ENCODE data around the gene CAP1.
A peak's percentile ranks its signal among the peaks of the same experiment; 100 is the strongest.

Gene CAP1

GRCh38 chr1:40095806-40096205 lies 55.3 kb downstream of the CAP1 start:
- DNase-seq (ENCODE audit: low read depth, low spot score): no peak

GRCh38 chr1:40096646-40096976 lies 56.1 kb downstream of the CAP1 start:
- DNase-seq (ENCODE audit: low read depth, low spot score): no peak

GRCh38 chr1:40096977-40097782 lies 56.7 kb downstream of the CAP1 start, which contains the start of gene PPT1:
Gene PPT1, minus strand, starts transcription at chr1:40097252. Its CDS starts 14 bp downstream, at chr1:40097238.
- DNase-seq (ENCODE audit: low read depth, low spot score): peak; percentile 85

- no peak for DNase-seq (ENCODE audit: low read depth, low spot score)
Observed at GRCh38 chr1:40102038-40102437, 61.5 kb downstream of the CAP1 start.

GRCh38 chr1:40102896-40103295 lies 62.4 kb downstream of the CAP1 start:
- DNase-seq (ENCODE audit: low read depth, low spot score): no peak

- DNase-seq (ENCODE audit: low read depth, low spot score): no peak
Observed at GRCh38 chr1:40105028-40105427, 64.5 kb downstream of the CAP1 start.

- DNase-seq (ENCODE audit: low read depth, low spot score): peak; percentile 47
Observed at GRCh38 chr1:40107290-40107959, 66.9 kb downstream of the CAP1 start.

- no peak for DNase-seq (ENCODE audit: low read depth, low spot score)
Observed at GRCh38 chr1:40110389-40110788, 69.9 kb downstream of the CAP1 start.

GRCh38 chr1:40114400-40114799 lies 73.9 kb downstream of the CAP1 start:
- DNase-seq (ENCODE audit: low read depth, low spot score): no peak

- no peak for DNase-seq (ENCODE audit: low read depth, low spot score)
Observed at GRCh38 chr1:40120128-40120527, 79.6 kb downstream of the CAP1 start.

Data from ELF-1 (cell line).